A673 (cell line): Measurements from ENCODE around the gene ENO1.

Experiments
- EZH2 ChIP-seq: fragments of 200-600 bp; sonication (generic); IDR thresholded peaks from 2 replicates; pipeline ENCODE4 v1.6.1; 2017; ENCODE audit warnings: borderline replicate concordance, low read depth, mild to moderate bottlenecking, mixed read lengths, antibody characterized with exemption, low read length; ENCODE audit not compliant: poor library complexity, severe bottlenecking
- TF ChIP-seq, protein P1 (sequence below): fragments of 300-800, 200-600 bp; sonication (generic); conservative IDR thresholded peaks from 2 replicates; pipeline ENCODE4 v1.5.1; 2017; ENCODE audit warnings: low read depth, mild to moderate bottlenecking, antibody characterized with exemption, low read length, moderate library complexity, mixed read lengths

DNA sequence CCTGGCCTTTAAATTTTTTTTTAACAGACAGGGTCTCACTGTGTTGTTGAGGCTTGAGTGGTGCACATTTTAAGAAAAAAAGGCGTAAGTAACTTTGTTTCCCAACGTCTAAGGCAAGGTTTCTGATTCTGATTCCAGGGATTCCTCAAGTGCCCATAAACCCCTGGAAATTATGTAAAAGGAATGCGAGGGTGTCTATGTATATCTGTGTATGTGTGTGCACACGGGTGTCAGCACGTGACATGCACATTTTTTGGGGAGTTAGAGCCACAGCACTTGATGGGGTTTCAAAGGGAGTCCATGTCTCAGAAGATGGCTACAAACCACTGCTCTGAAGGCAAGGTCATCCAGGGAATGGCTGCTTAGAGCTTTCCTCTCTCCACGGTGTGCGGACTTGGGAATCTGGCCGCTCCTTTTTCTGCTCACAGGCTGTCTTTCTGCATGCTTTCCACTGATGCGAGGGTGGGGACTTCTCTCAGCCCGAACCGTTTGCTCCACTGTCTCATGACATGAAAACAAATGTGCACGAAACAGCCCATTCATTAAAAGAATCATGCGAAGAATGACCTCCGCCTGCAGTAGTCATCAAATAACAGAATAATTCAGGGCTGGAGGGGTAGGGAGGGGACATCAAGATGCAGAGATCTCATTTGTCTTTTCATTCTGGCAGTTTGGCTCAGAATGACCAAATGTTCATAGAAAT lies 42.4 kb downstream of the ENO1 start:
- TF ChIP-seq, protein P1, sequence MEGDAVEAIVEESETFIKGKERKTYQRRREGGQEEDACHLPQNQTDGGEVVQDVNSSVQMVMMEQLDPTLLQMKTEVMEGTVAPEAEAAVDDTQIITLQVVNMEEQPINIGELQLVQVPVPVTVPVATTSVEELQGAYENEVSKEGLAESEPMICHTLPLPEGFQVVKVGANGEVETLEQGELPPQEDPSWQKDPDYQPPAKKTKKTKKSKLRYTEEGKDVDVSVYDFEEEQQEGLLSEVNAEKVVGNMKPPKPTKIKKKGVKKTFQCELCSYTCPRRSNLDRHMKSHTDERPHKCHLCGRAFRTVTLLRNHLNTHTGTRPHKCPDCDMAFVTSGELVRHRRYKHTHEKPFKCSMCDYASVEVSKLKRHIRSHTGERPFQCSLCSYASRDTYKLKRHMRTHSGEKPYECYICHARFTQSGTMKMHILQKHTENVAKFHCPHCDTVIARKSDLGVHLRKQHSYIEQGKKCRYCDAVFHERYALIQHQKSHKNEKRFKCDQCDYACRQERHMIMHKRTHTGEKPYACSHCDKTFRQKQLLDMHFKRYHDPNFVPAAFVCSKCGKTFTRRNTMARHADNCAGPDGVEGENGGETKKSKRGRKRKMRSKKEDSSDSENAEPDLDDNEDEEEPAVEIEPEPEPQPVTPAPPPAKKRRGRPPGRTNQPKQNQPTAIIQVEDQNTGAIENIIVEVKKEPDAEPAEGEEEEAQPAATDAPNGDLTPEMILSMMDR: no peak
- no peak for TF ChIP-seq EZH2
